OCI-LY7 (cell line): ENCODE results near the gene MCRIP2. TPM values are rescaled to one million over a fixed set of nuclear protein-coding genes. Genes with fewer than 3 reads are reported as not detected.

Experiments used
- BruUV-seq: library from RNA; stranded (reverse); fragments of 400-500 nt; replicated peaks from 2 replicates; lab custom pipeline; 2021; lab: Mats Ljungman, UMichigan
- CTCF ChIA-PET: fragments of 300-600 bp; sonication (Branson Sonifier 250); formaldehyde crosslinking; loops from one replicate; lab custom pipeline; 2022; ENCODE audit warnings: antibody characterized with exemption; ENCODE audit not compliant: unreplicated experiment; lab: Charles Lee
- POLR2A ChIA-PET: fragments of 300-600 bp; sonication (Branson Sonifier 250); formaldehyde crosslinking; loops from one replicate; lab custom pipeline; 2022; ENCODE audit warnings: antibody characterized with exemption; lab: Charles Lee
- DNase-seq: peaks from one replicate; pipeline ENCODE4 v3.0.0-alpha.2; 2015; ENCODE audit warnings: low spot score
- H2AFZ ChIP-seq: fragments of 200-600 bp; sonication (generic), shearing (Covaris generic); 2 replicates; pipeline ENCODE4 v1.6.1; 2014; ENCODE audit warnings: mild to moderate bottlenecking, antibody characterized with exemption, low read length, moderate library complexity
- H3K27ac ChIP-seq: fragments of 200-600 bp; sonication (generic); 2 replicates; pipeline ENCODE4 v1.5.1; 2014; ENCODE audit warnings: mixed run types, low read depth, mild to moderate bottlenecking, moderate library complexity, low read length, inconsistent platforms; ENCODE audit not compliant: poor library complexity, severe bottlenecking
- H3K36me3 ChIP-seq: fragments of 200-600 bp; sonication (generic); 2 replicates; pipeline ENCODE4 v1.6.1; 2014; ENCODE audit warnings: mild to moderate bottlenecking, antibody characterized with exemption, low read length, moderate library complexity, mixed read lengths; ENCODE audit not compliant: insufficient read depth
- H3K4me1 ChIP-seq: fragments of 200-600 bp; sonication (generic); 2 replicates; pipeline ENCODE4 v1.5.1; 2014; ENCODE audit warnings: mild to moderate bottlenecking, low read length; ENCODE audit not compliant: insufficient read depth, poor library complexity, severe bottlenecking
- H3K4me2 ChIP-seq: fragments of 200-600 bp; sonication (generic); 2 replicates; pipeline ENCODE4 v1.6.1; 2014; ENCODE audit warnings: mild to moderate bottlenecking, low read length
- H3K4me3 ChIP-seq: fragments of 200-600 bp; sonication (generic); 2 replicates; pipeline ENCODE4 v1.5.1; 2014; ENCODE audit warnings: mild to moderate bottlenecking, low read depth, low read length; ENCODE audit not compliant: poor library complexity, severe bottlenecking
- H3K79me2 ChIP-seq: fragments of 200-600 bp; sonication (generic); 2 replicates; pipeline ENCODE4 v1.6.1; 2016; ENCODE audit warnings: low read depth, mild to moderate bottlenecking, low read length, moderate library complexity, mixed read lengths; ENCODE audit not compliant: insufficient read depth
- H3K9me2 ChIP-seq: fragments of 200-600 bp; sonication (generic); 2 replicates; pipeline ENCODE4 v1.6.1; 2016; ENCODE audit warnings: mild to moderate bottlenecking, low read length, mixed read lengths; ENCODE audit not compliant: insufficient read depth
- H3K9me3 ChIP-seq: fragments of 200-600 bp; sonication (generic); 2 replicates; pipeline ENCODE4 v1.6.1; 2014; ENCODE audit warnings: mild to moderate bottlenecking, mixed run types, low read length, mixed read lengths
- H4K20me1 ChIP-seq: fragments of 200-600 bp; sonication (generic); 2 replicates; pipeline ENCODE4 v1.6.1; 2014; ENCODE audit warnings: mild to moderate bottlenecking, antibody characterized with exemption, low read length, moderate library complexity, mixed read lengths; ENCODE audit not compliant: insufficient read depth
- EZH2phosphoT487 ChIP-seq: fragments of 200-600 bp; sonication (generic); IDR thresholded peaks from 2 replicates; pipeline ENCODE4 v1.6.1; 2018; ENCODE audit warnings: low read depth, borderline replicate concordance, mild to moderate bottlenecking, mixed run types, antibody characterized with exemption, low read length, moderate library complexity, mixed read lengths
- intact Hi-C: fragments of 100-400 bp; cut with micrococcal nuclease; formaldehyde crosslinking; loops from one replicate; pipeline ENCODE4 v1.10.0; 2022; ENCODE audit not compliant: unreplicated experiment
- total RNA-seq, 2 experiments: library from RNA; depleted of rRNA in 1 of 2; stranded (reverse); fragments of >200 nt in 1 of 2; shearing (Covaris generic) in 1 of 2; gene quantifications; 2 replicates each; pipeline ENCODE4 v1.2.3, GENCODE V29; 2014 to 2022
- TF ChIP-seq, protein P1 (sequence below): fragments of 200-600 bp; sonication (generic); conservative IDR thresholded peaks from 2 replicates; pipeline ENCODE4 v1.5.1; 2014; ENCODE audit warnings: mild to moderate bottlenecking, antibody characterized with exemption, low read length, moderate library complexity, mixed read lengths

The MCRIP2 gene
- total RNA-seq, 2 experiments from 2014 or later, result 62.8 to 64.1 TPM

- TF ChIP-seq, protein P1, sequence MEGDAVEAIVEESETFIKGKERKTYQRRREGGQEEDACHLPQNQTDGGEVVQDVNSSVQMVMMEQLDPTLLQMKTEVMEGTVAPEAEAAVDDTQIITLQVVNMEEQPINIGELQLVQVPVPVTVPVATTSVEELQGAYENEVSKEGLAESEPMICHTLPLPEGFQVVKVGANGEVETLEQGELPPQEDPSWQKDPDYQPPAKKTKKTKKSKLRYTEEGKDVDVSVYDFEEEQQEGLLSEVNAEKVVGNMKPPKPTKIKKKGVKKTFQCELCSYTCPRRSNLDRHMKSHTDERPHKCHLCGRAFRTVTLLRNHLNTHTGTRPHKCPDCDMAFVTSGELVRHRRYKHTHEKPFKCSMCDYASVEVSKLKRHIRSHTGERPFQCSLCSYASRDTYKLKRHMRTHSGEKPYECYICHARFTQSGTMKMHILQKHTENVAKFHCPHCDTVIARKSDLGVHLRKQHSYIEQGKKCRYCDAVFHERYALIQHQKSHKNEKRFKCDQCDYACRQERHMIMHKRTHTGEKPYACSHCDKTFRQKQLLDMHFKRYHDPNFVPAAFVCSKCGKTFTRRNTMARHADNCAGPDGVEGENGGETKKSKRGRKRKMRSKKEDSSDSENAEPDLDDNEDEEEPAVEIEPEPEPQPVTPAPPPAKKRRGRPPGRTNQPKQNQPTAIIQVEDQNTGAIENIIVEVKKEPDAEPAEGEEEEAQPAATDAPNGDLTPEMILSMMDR, result no peak
- TF ChIP-seq EZH2phosphoT487, result no peak
- Histone ChIP-seq H3K79me2 (peaks cover 22% of the 10 kb centered on the region; the same call in 1 of the 2 replicates), H3K9me3 (no peaks in the 10 kb centered on the region), H3K4me2 (no peak overlapping the region), H3K4me1 (peaks cover 33% of the 10 kb centered on the region), H4K20me1 (no peaks in the 10 kb centered on the region), H3K9me2 (no peaks in the 10 kb centered on the region), H2AFZ (no peak overlapping the region), H3K27ac (no peak overlapping the region), H3K36me3 (peaks cover 40% of the 10 kb centered on the region), H3K4me3 (no peak overlapping the region)
- CTCF ChIA-PET, result no interaction called here
- intact Hi-C loops, result no loop called here
- POLR2A ChIA-PET, result no interaction called here
- DNase-seq, result no peak
- no TSS peak for BruUV-seq
These were observed 45.0 kb downstream of the MCRIP2 start for GRCh38 chr16:686459-687260.

DNA sequence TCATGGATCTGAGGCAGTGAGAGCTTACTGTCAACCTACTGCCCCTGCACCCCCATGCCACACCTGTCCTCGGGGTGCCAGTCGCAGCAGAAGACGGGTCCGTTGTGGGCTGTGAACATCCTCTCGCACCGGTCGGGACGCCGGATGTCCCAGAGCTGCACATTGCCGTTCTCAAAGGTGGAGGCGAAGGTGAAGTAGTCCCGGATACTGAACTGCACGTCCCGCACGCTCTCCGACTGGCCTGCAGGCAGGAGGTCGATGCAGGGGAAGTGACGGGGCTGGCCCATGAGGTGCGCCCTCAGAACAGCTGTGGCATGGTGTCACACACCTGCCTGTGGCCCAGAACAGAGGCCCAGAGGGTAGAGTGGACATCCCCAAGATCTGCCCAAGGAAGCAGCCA, 45.9 kb downstream of the MCRIP2 start:
- no peak for DNase-seq
- peaks cover 31% of the 10 kb centered on the region for H3K4me1 ChIP-seq
- no peaks in the 10 kb centered on the region for H4K20me1 ChIP-seq
- H2AFZ ChIP-seq, result no peak overlapping the region
- CTCF ChIA-PET, result no interaction called here
- H3K27ac ChIP-seq, result no peak overlapping the region
- POLR2A ChIA-PET, result no interaction called here
- peaks cover 32% of the 10 kb centered on the region for H3K36me3 ChIP-seq
- intact Hi-C loops, result no loop called here
- H3K4me3 ChIP-seq, result no peak overlapping the region
- H3K9me3 ChIP-seq, result no peaks in the 10 kb centered on the region
- H3K9me2 ChIP-seq, result no peaks in the 10 kb centered on the region
- H3K79me2 ChIP-seq, result peaks cover 17% of the 10 kb centered on the region; the same call in 1 of the 2 replicates
- BruUV-seq, result no TSS peak
- TF ChIP-seq EZH2phosphoT487, result no peak
- TF ChIP-seq, protein P1, result no peak
- H3K4me2 ChIP-seq, result no peak overlapping the region
